Astrocyte of the spinal cord (primary cell): ENCODE results near the gene PIP4K2A.

ENCODE experiments used
- DNase-seq: peaks from one replicate; pipeline ENCODE4 v3.0.0; 2011; ENCODE audit warnings: low read depth, low spot score
- H3K4me3 ChIP-seq: 2 replicates; pipeline ENCODE4 v1.5.1; 2011; ENCODE audit warnings: low read depth, mild to moderate bottlenecking, low read length, moderate library complexity
- CTCF ChIP-seq: IDR thresholded peaks from 2 replicates; pipeline ENCODE4 v1.5.1; 2012; ENCODE audit warnings: low read depth, mild to moderate bottlenecking, low read length, inconsistent platforms
- in situ Hi-C: cut with HindIII; loops from 2 replicates; pipeline ENCODE4 v1.10.0; 2017; ENCODE audit warnings: low sequenced_read_pairs

Gene PIP4K2A

GRCh38 chr10:22622242-22622806 is 92.1 kb downstream of the PIP4K2A start:
- no peak for DNase-seq
- in situ Hi-C loops, result no loop called here
- no peak for TF ChIP-seq CTCF
- H3K4me3 ChIP-seq, result no peak overlapping the region

DNA sequence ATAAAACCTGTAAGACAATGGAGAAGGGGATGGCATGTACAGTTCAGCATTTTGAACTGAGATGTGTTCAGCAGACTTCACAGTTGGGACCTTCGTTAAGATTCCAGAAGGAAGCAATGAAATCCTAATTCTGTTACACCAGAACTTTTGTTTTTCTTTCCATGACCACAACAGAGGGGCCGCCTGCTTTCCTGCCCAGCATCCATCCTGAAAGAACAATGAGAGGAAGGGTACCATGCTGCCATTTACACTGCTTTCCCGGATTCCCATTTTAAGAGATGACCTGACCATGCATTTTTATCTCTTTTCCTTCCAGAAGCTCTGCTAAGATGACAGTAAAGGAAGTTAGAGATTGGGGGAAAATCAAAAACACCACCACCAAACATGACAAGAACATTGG is 92.7 kb downstream of the PIP4K2A start:
- H3K4me3 ChIP-seq, result no peak overlapping the region
- TF ChIP-seq CTCF, result no peak
- in situ Hi-C loops, result no loop called here
- DNase-seq, result no peak

- no peak for DNase-seq
- in situ Hi-C loops, result no loop called here
- H3K4me3 ChIP-seq, result no peak overlapping the region
- TF ChIP-seq CTCF, result no peak
Observed at GRCh38 chr10:22620929-22621328, 93.4 kb downstream of the PIP4K2A start.

DNA sequence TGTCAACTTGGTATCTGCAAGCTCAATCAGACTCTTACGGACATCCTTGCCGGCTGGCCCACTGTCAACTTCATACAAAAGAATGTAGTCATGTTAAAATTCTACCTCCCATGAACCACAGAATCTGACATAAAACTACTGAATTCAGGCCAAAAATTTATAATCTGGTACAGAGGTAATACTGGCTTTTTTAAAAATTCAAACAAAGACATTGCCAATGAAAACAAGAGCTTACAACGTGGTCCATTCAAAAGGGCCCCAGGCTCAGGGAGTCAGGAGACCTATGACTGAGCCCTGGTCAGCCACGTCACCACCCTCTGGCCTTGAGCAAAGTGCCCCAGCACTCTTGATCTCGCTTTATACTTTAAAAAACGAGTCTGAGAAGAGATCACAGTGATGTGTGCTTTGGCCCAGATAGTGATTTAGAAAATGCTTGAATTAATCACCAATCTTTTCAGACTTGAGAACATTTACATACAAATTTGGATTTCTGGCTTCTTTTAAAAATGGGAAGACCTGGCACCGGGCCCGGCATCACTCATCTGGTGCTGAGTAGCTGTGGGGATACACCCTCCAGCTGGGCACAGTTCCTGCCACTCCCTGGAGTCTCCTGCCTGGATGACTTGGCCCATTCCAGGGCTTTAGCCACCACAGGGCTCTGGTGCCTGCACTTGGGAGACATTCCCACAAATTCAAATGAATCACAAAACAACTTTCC is 94.1 kb downstream of the PIP4K2A start:
- DNase-seq, result peak; percentile 97

DNA sequence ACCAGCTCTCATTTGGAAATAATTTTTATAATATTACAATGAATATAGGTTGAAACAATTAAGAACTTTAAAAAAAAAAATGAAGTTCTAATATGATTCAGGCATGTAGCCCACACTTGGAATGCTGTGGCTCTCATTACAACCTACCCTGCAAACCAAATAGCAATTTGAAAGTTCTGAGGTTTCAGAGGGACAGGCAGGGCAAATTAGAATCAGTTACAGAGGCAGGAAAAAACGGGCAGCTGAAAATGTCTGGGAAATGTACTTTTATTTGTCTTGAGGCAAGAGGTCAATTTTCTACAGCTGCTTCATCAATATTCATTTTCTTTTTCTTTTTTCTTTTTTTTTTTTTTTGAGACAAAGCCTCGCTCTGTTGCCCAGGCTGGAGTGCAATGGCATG is 95.3 kb downstream of the PIP4K2A start:
- in situ Hi-C loops, result no loop called here
- H3K4me3 ChIP-seq, result no peak overlapping the region
- no peak for TF ChIP-seq CTCF
- peak; percentile 75 for DNase-seq

More for the DNA sequence above, 94.1 kb downstream of the PIP4K2A start:
- TF ChIP-seq CTCF, result no peak
- H3K4me3 ChIP-seq, result no peak overlapping the region
- in situ Hi-C loops, result no loop called here

GRCh38 chr10:22618078-22618785 is 96.1 kb downstream of the PIP4K2A start:
- in situ Hi-C loops, result no loop called here
- TF ChIP-seq CTCF, result no peak

More at GRCh38 chr10:22618078-22618785, 96.1 kb downstream of the PIP4K2A start:
- no peak for DNase-seq
- H3K4me3 ChIP-seq, result no peak overlapping the region
